Hepatocyte (in vitro differentiated cells): ENCODE data around the gene ARHGAP35. TPM values are rescaled to one million over a fixed set of nuclear protein-coding genes. Genes with fewer than 3 reads are reported as not detected.
A peak's percentile ranks its signal among the peaks of the same experiment; 100 is the strongest.

ENCODE experiments used
- DNase-seq: peaks from one replicate; pipeline ENCODE4 v3.0.0-alpha.2; 2016; ENCODE audit warnings: low spot score
- H2AFZ ChIP-seq: fragments of 200-600 bp; sonication (generic); 2 replicates; pipeline ENCODE4 v1.6.0; 2016; ENCODE audit warnings: antibody characterized with exemption, mild to moderate bottlenecking
- H3K27ac ChIP-seq: fragments of 200-600 bp; sonication (generic); 2 replicates; pipeline ENCODE4 v1.5.1; 2016; ENCODE audit warnings: mild to moderate bottlenecking
- H3K27me3 ChIP-seq: fragments of 200-600 bp; sonication (generic); 2 replicates; pipeline ENCODE4 v1.6.1; 2016
- H3K36me3 ChIP-seq: fragments of 200-600 bp; sonication (generic); replicated peaks from 2 replicates; pipeline ENCODE4 v1.5.1; 2016; ENCODE audit warnings: low read depth; ENCODE audit not compliant: insufficient read depth
- H3K4me1 ChIP-seq: fragments of 200-600 bp; sonication (generic); 2 replicates; pipeline ENCODE4 v1.5.1; 2016; ENCODE audit warnings: mild to moderate bottlenecking, moderate library complexity; ENCODE audit not compliant: insufficient read depth
- H3K4me2 ChIP-seq: fragments of 200-600 bp; sonication (generic); 2 replicates; pipeline ENCODE4 v1.6.0; 2016
- H3K4me3 ChIP-seq: fragments of 200-600 bp; sonication (generic); 2 replicates; pipeline ENCODE4 v1.5.1; 2016; ENCODE audit warnings: mild to moderate bottlenecking
- H3K79me2 ChIP-seq: fragments of 200-600 bp; sonication (generic); 2 replicates; pipeline ENCODE4 v1.6.0; 2017; ENCODE audit warnings: mild to moderate bottlenecking
- H3K9me2 ChIP-seq: fragments of 200-600 bp; sonication (generic); replicated peaks from 2 replicates; pipeline ENCODE4 v1.6.0; 2017; ENCODE audit warnings: mild to moderate bottlenecking; ENCODE audit not compliant: insufficient read depth
- H3K9me3 ChIP-seq: fragments of 200-600 bp; sonication (generic); 2 replicates; pipeline ENCODE4 v1.5.1; 2016; ENCODE audit warnings: low read depth, mild to moderate bottlenecking
- H4K20me1 ChIP-seq: fragments of 200-600 bp; sonication (generic); 2 replicates; pipeline ENCODE4 v1.6.0; 2016; ENCODE audit warnings: mild to moderate bottlenecking; ENCODE audit not compliant: insufficient read depth, poor library complexity, severe bottlenecking
- CTCF ChIP-seq: fragments of 200-600 bp; sonication (generic); IDR thresholded peaks from 2 replicates; pipeline ENCODE4 v1.5.1; 2016; ENCODE audit warnings: antibody characterized with exemption, mild to moderate bottlenecking; ENCODE audit not compliant: poor library complexity
- EZH2 ChIP-seq: fragments of 200-600 bp; sonication (generic); IDR thresholded peaks from 2 replicates; pipeline ENCODE4 v1.6.1; 2016; ENCODE audit warnings: antibody characterized with exemption, mild to moderate bottlenecking, borderline replicate concordance
- EZH2phosphoT487 ChIP-seq: fragments of 200-600 bp; sonication (generic); IDR thresholded peaks from one replicate; pipeline ENCODE4 v1.6.1; 2018; ENCODE audit warnings: antibody characterized with exemption, mild to moderate bottlenecking, low read depth, moderate library complexity; ENCODE audit not compliant: unreplicated experiment, severe bottlenecking
- WGBS: methylation state at CpG from one replicate; pipeline ENCODE4 v1.1.6; 2016; ENCODE audit warnings: low lambda C conversion rate; ENCODE audit errors: missing lambda C conversion rate; 5-methylcytosine and 5-hydroxymethylcytosine counted together
- polyA plus RNA-seq: library from polyadenylated mRNA; unstranded; fragments of >200 nt; fragmentation: Nextera tagmentation; extraction: Ambion mirVana; gene quantifications from 2 replicates; pipeline ENCODE4 v1.2.1, GENCODE V29; 2016
- total RNA-seq: library from RNA; depleted of rRNA; stranded (reverse); fragments of >200 nt; gene quantifications from 2 replicates; pipeline ENCODE4 v1.2.3, GENCODE V29; 2014

The ARHGAP35 gene
- total and polyA plus RNA-seq, 2 experiments from 2014 or later: 18.6 to 48.1 TPM

GRCh38 chr19:46886546-46887239, 25.9 kb downstream of the ARHGAP35 start:
- Histone ChIP-seq H3K36me3 (no peaks in the 10 kb centered on the region), H3K4me3 (no peak overlapping the region), H2AFZ (no peak overlapping the region), H3K4me2 (no peak overlapping the region), H3K9me3 (no peaks in the 10 kb centered on the region), H3K4me1 (peaks cover 24% of the 10 kb centered on the region), H3K27me3 (no peaks in the 10 kb centered on the region), H4K20me1 (peaks cover 22% of the 10 kb centered on the region), H3K79me2 (peaks cover 93% of the 10 kb centered on the region), H3K9me2 (no peaks in the 10 kb centered on the region), H3K27ac (no peak overlapping the region)
- no peak for DNase-seq
- 89% methylated on average over 5 of the region's 5 CpGs for WGBS
- TF ChIP-seq EZH2 (no peak), EZH2phosphoT487 (no peak), CTCF (no peak)

- H3K79me2 ChIP-seq: peaks cover 93% of the 10 kb centered on the region
- no peaks in the 10 kb centered on the region for H3K27me3 ChIP-seq
- H3K4me2 ChIP-seq: no peak overlapping the region
- H3K4me1 ChIP-seq: peaks cover 22% of the 10 kb centered on the region
- 95% methylated on average over 5 of the region's 5 CpGs for WGBS
- H3K4me3 ChIP-seq: no peak overlapping the region
- TF ChIP-seq EZH2phosphoT487 (no peak), CTCF (no peak), EZH2 (no peak)
- peaks cover 16% of the 10 kb centered on the region for H4K20me1 ChIP-seq
- no peaks in the 10 kb centered on the region for H3K9me2 ChIP-seq
- no peaks in the 10 kb centered on the region for H3K36me3 ChIP-seq
- DNase-seq: no peak
- no peak overlapping the region for H3K27ac ChIP-seq
- H3K9me3 ChIP-seq: no peaks in the 10 kb centered on the region
- no peak overlapping the region for H2AFZ ChIP-seq
These were observed 26.5 kb downstream of the ARHGAP35 start for GRCh38 chr19:46887240-46887782.

- H3K9me2 ChIP-seq: no peaks in the 10 kb centered on the region
- no peaks in the 10 kb centered on the region for H3K9me3 ChIP-seq
- peak; percentile 82 for DNase-seq
- H3K4me1 ChIP-seq: peaks cover 24% of the 10 kb centered on the region
- H3K36me3 ChIP-seq: no peaks in the 10 kb centered on the region
- H3K27ac ChIP-seq: peak overlapping the region; percentile 90
- TF ChIP-seq EZH2phosphoT487 (no peak), CTCF (peak; percentile 4)
- H4K20me1 ChIP-seq: peaks cover 6% of the 10 kb centered on the region
- WGBS: 23% methylated on average over 3 of the region's 3 CpGs
- H3K79me2 ChIP-seq: peaks cover 93% of the 10 kb centered on the region
- no peaks in the 10 kb centered on the region for H3K27me3 ChIP-seq
- no peak overlapping the region for H3K4me3 ChIP-seq
- peak overlapping the region; percentile 55 for H3K4me2 ChIP-seq
- H2AFZ ChIP-seq: no peak overlapping the region
These were observed 29.8 kb downstream of the ARHGAP35 start for GRCh38 chr19:46890423-46891170.
